GM21528 (cell line): ENCODE data around the gene NAPSA.

ENCODE experiments used
- ATAC-seq: cut with Tn5 transposase; IDR thresholded peaks from one replicate; pipeline ENCODE4 v1.9.1; 2021; ENCODE audit warnings: mild to moderate bottlenecking, moderate library complexity; ENCODE audit not compliant: unreplicated experiment, low FRiP score

The NAPSA gene

GRCh38 chr19:50384685-50385535 lies 19.5 kb upstream of the NAPSA start:
- ATAC-seq, result no peak

GRCh38 chr19:50383852-50384684 lies 18.6 kb upstream of the NAPSA start, which contains the start of gene POLD1:
TSS of gene POLD1 (plus strand) at chr19:50384347. CDS start at chr19:50398852, 14,505 bp downstream.
- peak; percentile 69 for ATAC-seq

- ATAC-seq, result peak; percentile 6
These were observed 17.8 kb upstream of the NAPSA start for GRCh38 chr19:50383001-50383851.

- ATAC-seq, result no peak
These were observed 16.7 kb upstream of the NAPSA start for GRCh38 chr19:50381881-50382729.

- ATAC-seq, result no peak
These were observed 15.3 kb upstream of the NAPSA start for GRCh38 chr19:50380751-50381151.

- no peak for ATAC-seq
These were observed 14.7 kb upstream of the NAPSA start for GRCh38 chr19:50380137-50380536.

- ATAC-seq, result no peak
These were observed 14.2 kb upstream of the NAPSA start for GRCh38 chr19:50379602-50380001.

GRCh38 chr19:50378863-50379236 lies 13.4 kb upstream of the NAPSA start:
- no peak for ATAC-seq

GRCh38 chr19:50378169-50378862 lies 12.9 kb upstream of the NAPSA start:
- ATAC-seq, result no peak

GRCh38 chr19:50377517-50377916 lies 12.1 kb upstream of the NAPSA start:
- ATAC-seq, result no peak

GRCh38 chr19:50377051-50377461 lies 11.6 kb upstream of the NAPSA start:
- ATAC-seq, result no peak

- ATAC-seq, result peak; percentile 67
These were observed 11.0 kb upstream of the NAPSA start, which contains the start of gene NR1H2 for GRCh38 chr19:50376166-50377050. TSS of gene NR1H2 (plus strand) at chr19:50376457. CDS start at chr19:50377606, 1,149 bp downstream.

GRCh38 chr19:50371914-50372475 lies 6.6 kb upstream of the NAPSA start:
- no peak for ATAC-seq

- no peak for ATAC-seq
These were observed 3.5 kb upstream of the NAPSA start for GRCh38 chr19:50368649-50369570.

- no peak for ATAC-seq
These were observed 2.6 kb downstream of the NAPSA start for GRCh38 chr19:50362656-50363424.

- ATAC-seq, result no peak
These were observed 3.4 kb downstream of the NAPSA start for GRCh38 chr19:50362030-50362412.
